HG03039 (cell line): ENCODE results near the gene SOX14.

Source experiments
- ATAC-seq: cut with Tn5 transposase; IDR thresholded peaks from one replicate; pipeline ENCODE4 v1.9.1; 2021; ENCODE audit warnings: mild to moderate bottlenecking, moderate library complexity; ENCODE audit not compliant: unreplicated experiment

Gene SOX14

DNA sequence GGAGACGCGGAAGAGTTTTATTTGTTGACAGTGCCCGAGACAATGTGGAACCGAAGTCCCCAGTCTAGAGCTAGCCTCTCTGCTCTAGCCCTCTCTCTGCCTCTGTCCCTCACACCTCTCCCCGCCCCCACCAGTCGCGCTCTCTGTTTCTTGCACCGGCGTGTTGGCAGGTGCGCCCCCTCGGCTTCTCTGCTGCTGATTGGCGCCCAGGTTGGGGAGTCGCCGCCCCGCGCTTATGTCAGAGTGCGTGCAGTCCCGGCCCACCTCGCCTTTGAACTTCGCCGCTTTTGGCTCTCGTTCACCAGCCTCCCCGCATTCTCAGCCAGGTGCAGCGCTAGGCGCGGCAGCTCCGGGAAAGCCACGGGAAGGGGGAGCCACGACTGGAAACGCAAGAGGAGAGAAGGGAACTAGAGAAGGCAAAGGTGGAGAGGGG lies at the start of gene SOX14:
SOX14 (plus strand) TSS at position 315 of the 433 bp plus-strand sequence. CDS start 470 bp downstream, outside the sequence.
- ATAC-seq = no peak

DNA sequence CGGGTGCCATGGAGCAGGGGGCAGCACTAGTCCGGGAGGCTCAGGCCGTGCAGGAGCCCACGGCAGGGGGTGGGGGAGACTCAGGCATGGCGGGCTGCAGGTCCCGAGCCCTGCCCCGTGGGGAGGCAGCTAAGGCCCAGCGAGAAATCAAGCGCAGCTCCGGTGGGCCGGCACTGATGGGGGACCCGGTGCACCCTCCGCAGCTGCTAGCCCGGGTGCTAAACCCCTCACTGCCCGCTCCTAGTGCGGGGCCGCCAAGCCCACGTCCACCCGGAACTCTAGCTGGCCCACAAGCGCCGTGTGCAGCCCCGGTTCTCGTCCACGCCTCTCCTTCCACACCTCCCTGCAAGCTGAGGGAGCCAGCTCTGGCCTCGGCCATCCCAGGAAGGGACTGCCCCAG lies 49.6 kb upstream of the SOX14 start:
- no peak for ATAC-seq

GRCh38 chr3:137724240-137724639 lies 39.9 kb upstream of the SOX14 start:
- no peak for ATAC-seq

- no peak for ATAC-seq
These were observed 26.9 kb upstream of the SOX14 start for GRCh38 chr3:137737208-137737607.

DNA sequence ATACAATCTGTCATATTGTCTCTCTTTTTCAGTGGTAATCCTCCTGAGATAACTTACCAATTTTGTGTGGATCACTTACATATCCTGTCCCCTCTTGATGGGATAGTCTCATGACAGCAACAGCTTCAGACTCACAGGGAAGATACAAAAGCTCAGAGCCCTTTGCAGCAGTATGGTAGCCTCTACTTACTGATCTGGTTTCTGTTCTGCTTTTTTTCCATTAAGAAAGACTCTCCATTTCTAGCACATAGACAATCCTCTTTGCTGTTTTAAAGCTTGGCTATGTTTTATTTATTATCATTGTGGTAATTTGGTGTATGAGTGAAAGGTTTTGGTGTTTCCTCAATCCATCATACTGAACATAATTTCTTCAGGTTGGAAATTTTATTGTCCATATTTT lies 25.4 kb upstream of the SOX14 start:
- ATAC-seq = no peak

DNA sequence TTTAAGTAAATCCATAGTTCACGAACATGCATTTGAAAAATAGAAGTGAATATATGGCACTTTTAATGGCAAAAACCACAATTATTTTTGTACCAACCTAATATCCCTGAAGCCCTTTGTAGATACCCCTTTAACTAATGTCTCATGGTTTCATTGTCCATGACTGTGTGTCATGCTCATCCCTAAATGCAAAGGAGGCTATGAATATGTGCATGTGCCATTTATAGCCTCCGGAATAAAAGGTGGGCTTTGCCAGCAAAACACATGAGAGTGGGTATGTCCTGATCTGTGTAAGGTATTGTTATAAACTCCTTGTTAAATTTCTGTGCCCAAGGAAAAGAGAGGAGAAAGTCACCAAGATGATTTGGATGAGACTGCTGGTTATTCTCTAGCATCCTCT lies 20.5 kb upstream of the SOX14 start:
- ATAC-seq = no peak

DNA sequence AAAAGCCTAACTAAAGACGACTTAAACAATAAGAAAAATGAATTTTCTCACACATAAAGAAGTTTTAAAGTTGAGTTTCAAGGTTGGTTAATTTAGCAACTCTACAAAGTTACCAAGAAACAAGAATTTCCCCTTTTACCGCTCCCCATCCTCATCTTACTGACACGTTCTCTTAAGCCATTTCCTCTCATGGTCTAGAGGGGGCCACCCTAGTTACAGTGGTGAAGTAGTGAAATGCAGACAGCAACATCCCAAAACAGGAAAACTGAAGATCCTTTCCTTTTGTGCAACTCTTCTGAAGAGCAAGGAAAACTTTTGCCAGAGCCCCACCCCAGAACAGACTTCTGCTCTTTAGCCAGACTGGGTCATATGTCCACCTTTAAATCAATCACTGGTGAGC lies 17.3 kb upstream of the SOX14 start:
- ATAC-seq = no peak

DNA sequence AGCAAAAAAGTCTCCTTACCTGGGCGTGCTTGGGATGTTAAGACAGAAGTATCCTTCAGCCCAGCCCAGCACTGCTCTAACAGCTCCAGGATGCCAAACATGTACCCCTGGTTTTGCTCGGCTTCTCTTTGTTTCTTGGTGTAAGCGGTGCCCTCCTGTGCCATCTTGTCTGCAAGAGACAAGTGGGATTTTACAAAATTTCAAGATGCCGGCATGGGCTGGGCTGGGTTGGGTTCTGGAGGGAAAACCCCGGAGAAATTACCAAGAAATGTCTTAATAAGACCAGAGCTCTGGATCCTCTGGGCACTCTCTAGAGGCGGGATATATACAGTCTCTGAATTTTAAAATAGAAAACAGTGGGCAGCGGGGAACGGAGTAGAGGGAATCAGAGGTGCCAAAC lies 4.6 kb upstream of the SOX14 start:
- ATAC-seq = no peak

DNA sequence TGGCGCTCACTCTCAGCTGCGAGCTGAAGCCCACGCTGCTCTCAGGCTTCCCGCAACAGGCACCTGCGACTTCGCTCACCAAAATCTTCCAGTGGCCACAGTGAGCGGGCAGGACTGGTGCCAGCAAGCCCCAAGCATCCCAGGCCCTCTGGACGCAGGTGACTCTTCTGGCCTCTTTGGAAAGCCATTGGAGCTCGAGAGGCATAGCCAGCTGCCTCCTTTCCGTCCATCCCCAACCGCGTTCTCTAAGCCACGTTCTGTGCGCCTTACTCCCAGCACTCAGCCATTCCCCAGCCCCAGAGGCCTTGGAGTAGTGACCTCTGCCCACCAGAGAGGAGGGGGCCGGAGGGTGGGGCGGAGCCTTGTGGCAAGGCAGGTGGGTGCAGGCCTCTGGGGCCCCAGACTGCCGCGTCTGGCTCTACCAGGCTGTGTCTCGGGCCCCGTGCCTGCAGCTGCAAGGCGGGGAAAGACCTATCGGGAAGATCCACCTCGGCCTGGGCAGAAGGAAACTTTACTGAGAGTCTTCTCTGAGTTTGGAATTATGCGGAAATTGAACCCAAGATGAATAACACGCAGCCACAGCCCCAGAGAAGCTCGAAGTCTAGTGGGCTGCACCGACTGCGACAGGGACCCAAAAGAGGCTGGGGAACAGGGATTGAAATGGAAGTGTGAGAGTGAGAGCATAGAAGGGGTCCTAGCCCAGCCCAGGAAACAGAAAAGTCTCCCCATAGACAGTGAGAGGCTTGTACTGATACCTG lies 3.6 kb upstream of the SOX14 start:
- ATAC-seq = no peak

GRCh38 chr3:137761099-137761562 lies 3.0 kb upstream of the SOX14 start:
- no peak for ATAC-seq

DNA sequence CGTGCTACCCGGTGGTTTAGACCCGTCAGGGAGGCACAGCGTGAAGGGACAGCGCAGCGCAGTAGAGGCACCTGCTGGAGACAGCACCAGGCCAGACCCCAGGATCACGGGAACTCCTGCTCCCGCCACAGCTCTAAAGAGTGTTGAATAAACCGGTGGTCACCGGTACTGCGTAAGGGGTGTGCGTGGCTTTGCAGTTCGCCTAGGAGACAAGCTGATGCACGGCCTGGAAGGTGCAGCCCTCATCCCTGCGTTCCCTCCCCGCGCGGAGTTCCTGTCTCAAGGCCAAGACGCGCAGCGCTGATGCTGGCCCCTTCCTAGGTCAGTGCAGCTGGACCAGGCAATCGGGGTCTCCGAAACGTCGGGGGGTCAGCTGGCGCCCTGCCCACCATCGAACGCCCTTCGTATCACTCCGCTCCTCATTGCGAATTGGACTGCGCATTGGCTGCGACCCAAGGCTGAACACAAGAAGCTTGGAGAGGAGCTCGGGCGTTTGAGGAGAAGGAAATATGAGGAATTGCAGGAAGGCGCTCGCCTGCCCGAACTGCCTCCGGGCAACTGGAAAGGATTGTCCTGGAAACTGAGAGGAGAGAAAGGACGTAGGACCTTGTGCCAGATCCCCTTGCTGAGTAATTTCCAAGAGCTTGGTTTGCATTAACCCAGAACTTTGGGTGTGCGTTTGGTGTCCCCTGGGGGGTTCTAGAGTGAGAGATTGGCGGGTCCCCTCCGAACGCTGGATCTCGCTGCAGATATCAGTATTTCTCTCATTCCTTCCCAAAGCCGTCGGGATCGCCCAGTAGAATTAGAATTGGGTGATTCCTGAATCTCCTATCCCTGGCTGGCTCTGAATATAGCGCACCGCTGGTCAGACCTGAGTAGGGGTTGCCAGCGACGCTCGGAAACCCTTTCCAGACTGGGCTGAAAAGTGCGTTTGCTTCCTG lies 2.3 kb upstream of the SOX14 start:
- ATAC-seq = no peak

- no peak for ATAC-seq
These were observed 1.2 kb upstream of the SOX14 start for GRCh38 chr3:137762674-137763593.

DNA sequence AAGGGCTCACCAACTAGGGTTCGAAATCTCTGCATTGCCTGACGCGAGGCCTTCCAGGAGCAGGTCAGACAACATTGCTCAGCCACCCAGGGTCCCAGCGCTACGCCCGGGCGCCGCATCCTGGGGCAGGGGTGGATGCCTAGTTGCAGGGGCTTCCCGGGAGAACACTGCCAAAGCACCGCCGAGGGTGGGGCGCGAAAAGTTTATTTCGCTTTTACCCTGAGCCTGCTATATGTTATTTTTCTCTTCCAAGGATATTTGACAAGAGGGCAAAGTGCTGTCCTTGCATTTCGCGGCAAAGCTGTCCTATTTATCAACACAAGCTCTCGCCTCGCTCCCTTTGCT lies 549 bp upstream of the SOX14 start:
- no peak for ATAC-seq

DNA sequence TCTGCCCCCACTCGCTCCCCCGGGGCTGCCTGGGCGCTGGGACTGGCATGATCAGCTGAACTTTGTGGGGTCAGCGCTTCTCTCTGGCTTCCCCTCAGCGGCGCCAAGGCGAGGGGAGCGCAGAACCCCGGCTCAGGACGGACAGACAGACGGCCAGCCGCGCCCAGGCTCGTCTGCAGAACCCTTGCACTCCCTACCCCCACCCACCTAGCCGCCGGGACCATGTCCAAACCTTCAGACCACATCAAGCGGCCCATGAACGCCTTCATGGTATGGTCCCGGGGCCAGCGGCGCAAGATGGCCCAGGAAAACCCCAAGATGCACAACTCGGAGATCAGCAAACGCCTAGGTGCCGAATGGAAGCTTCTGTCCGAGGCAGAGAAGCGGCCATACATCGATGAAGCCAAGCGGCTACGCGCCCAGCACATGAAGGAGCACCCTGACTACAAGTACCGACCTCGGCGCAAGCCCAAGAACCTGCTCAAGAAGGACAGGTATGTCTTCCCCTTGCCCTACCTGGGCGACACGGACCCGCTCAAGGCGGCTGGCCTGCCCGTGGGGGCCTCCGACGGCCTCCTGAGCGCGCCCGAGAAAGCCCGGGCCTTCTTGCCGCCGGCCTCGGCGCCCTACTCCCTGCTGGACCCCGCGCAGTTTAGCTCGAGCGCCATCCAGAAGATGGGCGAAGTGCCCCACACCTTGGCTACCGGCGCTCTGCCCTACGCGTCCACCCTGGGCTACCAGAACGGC lies 621 bp downstream of the SOX14 start:
- no peak for ATAC-seq

DNA sequence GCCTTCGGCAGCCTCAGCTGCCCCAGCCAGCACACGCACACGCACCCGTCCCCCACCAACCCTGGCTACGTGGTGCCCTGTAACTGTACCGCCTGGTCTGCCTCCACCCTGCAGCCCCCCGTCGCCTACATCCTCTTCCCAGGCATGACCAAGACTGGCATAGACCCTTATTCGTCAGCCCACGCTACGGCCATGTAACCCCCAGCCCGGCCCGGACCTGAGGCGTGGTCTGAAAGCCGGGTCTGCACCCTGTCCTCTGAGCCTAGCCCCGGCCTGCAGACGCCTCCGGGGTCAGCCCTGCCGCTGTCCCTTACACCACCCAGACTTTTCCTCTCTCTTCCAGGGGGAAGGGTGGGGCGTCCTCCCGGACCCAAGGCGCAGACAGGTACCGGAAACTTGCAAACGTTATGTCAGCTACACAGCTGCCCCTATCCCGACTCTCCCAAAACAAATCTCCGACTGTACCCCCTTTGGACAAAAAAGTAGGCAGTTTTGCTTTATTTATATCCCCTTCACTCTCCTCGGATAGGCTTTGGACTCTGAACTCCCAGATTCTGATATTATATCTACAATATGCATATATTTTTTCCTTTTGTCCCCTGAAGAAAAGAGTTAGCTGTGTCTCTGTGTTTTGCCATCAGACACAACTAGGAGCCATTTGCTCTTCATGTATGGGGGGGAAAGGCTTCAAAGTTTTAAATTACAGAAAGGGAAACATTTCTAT lies 1.4 kb downstream of the SOX14 start:
- ATAC-seq = no peak

GRCh38 chr3:137766041-137766875 lies 2.1 kb downstream of the SOX14 start:
- no peak for ATAC-seq

DNA sequence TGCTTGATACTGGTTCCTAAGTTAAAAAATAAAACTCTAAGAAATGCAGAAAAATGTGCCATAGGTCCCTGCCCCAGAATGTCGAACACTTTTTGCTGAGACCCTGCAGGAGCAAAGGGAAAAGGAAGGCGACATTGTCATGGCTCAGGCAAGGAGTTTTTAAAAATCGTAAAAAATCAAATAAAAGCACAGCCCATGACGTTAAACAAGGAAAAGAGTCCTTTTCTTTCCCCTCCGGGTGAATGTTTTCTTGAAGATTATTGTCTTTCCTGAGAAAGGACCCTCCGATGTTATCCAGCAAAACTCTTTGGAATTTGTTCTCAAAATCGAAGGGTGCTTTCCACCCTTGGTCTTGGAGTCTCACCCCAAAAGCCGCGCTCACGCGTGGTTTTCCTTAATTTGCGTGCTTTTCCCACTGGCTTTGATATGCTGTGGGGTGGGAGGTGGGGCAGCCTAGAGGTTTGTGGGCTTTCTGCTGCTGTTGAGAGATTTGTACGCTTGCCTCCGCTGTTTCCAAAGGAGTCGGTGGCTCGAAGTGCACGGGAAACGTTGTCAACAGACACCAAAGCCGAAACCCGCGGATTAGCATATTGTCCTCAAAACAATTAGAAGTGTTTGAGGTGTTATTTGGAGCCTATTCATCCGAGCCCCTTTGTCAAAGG lies 2.9 kb downstream of the SOX14 start:
- ATAC-seq = no peak
